PFSK-1 (cell line): ENCODE results near the gene BLACAT1.

Source experiments
- POLR2AphosphoS5 ChIP-seq: IDR thresholded peaks from 2 replicates; pipeline ENCODE4 v1.6.1; 2012; ENCODE audit warnings: low read depth, mild to moderate bottlenecking, control low read depth, low read length, moderate library complexity
- REST ChIP-seq, 2 experiments: IDR thresholded peaks; 2 replicates each; pipeline versions ENCODE4 v1.6.1 to v1.8.0; 2011 to 2012; ENCODE audit warnings: low read depth in 2 of 2, low read length in 2 of 2, control low read depth in 1 of 2, inconsistent platforms in 1 of 2, mild to moderate bottlenecking in 1 of 2, moderate library complexity in 1 of 2; ENCODE audit not compliant: insufficient read depth in 1 of 2
- SIN3A ChIP-seq: IDR thresholded peaks from 2 replicates; pipeline ENCODE4 v1.6.1; 2012; ENCODE audit warnings: mild to moderate bottlenecking, low read length, moderate library complexity, borderline replicate concordance; ENCODE audit not compliant: insufficient read depth
- TAF1 ChIP-seq: IDR thresholded peaks from 2 replicates; pipeline ENCODE4 v1.6.1; 2012; ENCODE audit warnings: low read length, control low read depth, borderline replicate concordance; ENCODE audit not compliant: insufficient read depth

- TF ChIP-seq REST (IDR thresholded peaks at IDR 0.05; ENCODE audit: insufficient read depth in 1 of 2, low read depth in 2 of 2, low read length in 2 of 2) (no peak), TAF1 (no peak), POLR2AphosphoS5 (no peak), SIN3A (no peak)
Observed at GRCh38 chr1:205504311-205505075, 48.6 kb upstream of the BLACAT1 start, which contains the start of gene CDK18.
